Measurements from ENCODE around the gene TTLL5.

DNA sequence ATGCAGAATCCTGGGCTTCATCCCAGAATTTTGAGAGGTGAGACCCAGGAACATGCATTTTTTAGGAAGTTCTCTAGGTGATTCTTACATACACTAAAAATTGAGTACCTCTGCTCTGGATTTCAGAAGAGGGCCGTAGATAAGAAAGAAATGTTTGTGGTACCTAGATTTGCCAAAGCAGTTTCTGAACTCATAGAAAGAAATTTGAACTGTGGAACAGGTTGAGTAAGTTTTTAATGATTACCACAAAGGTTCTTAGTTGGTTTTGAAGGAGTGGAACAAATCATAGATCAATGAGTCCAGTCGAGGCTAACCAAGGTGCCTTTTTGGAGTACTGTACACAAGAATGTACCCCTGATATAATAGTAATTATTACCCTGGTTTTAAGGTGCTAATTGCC is 24.9 kb downstream of the TTLL5 start:
- TF ChIP-seq CBX2 (IDR thresholded peaks at IDR 0.05; ENCODE audit: borderline replicate concordance, low read depth) (no peak), CTCF (IDR thresholded peaks at IDR 0.05) (no peak), RNF2 (IDR thresholded peaks at IDR 0.05; ENCODE audit: borderline replicate concordance, low read depth) (no peak), KDM5A (IDR thresholded peaks at IDR 0.05) (no peak), JUNB (IDR thresholded peaks at IDR 0.05) (no peak), POLR2A (IDR thresholded peaks at IDR 0.05; ENCODE audit: low read length) (no peak), MAZ (IDR thresholded peaks at IDR 0.05; ENCODE audit: borderline replicate concordance, low read depth, low read length) (no peak), PHF8 (IDR thresholded peaks at IDR 0.05; ENCODE audit: borderline replicate concordance, low read depth) (no peak), MYC (IDR thresholded peaks at IDR 0.05; ENCODE audit: borderline replicate concordance, low read length) (no peak)
- TF ChIP-seq, protein P1, sequence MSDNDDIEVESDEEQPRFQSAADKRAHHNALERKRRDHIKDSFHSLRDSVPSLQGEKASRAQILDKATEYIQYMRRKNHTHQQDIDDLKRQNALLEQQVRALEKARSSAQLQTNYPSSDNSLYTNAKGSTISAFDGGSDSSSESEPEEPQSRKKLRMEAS (IDR thresholded peaks at IDR 0.05), result no peak

Data from A549 (cell line).